H1 (cell line): ENCODE data around the gene MXD4. TPM values are rescaled to one million over a fixed set of nuclear protein-coding genes. Genes with fewer than 3 reads are reported as not detected.

ENCODE experiments used
- CHD2 ChIP-seq: IDR thresholded peaks from 2 replicates; pipeline ENCODE4 v1.6.1; 2012; ENCODE audit warnings: low read length, improper control_type of control experiment
- POLR2AphosphoS5 ChIP-seq: IDR thresholded peaks from 2 replicates; pipeline ENCODE4 v1.6.1; 2011; ENCODE audit warnings: low read depth, low read length
- SAP30 ChIP-seq: fragments of 300-600 bp; sonication (generic); IDR thresholded peaks from 2 replicates; pipeline ENCODE4 v1.7.1; 2012; ENCODE audit warnings: low read length, moderate library complexity, mild to moderate bottlenecking, inconsistent platforms; ENCODE audit not compliant: insufficient read depth, insufficient replicate concordance
- SUZ12 ChIP-seq: fragments of 200-600 bp; sonication (generic); IDR thresholded peaks from 2 replicates; pipeline ENCODE4 v1.6.1; 2012; ENCODE audit warnings: mild to moderate bottlenecking, inconsistent platforms, low read length, moderate library complexity, mixed read lengths
- polyA plus RNA-seq, 7 experiments: library from polyadenylated mRNA; depleted of rRNA in 3 of 7; stranded (reverse) in 5 of 7; unstranded in 2 of 7; fragments of >200 nt in 5 of 7; fragments of 200-250 nt in 2 of 7; gene quantifications; 1 replicate in 5 of 7; 2 replicates in 1 of 7; 4 replicates in 1 of 7; pipeline versions ENCODE4 v1.2.1 to v1.2.3, GENCODE V29; 2011 to 2013; ENCODE audit warnings: missing spikeins in 2 of 7, mixed read lengths in 2 of 7
- total RNA-seq: library from RNA; stranded (reverse); fragmentation: NEBNext Ultra II Directional; extraction: Animal tissue kit (Norgen Biotek cat#: 25700); gene quantifications from 2 replicates; pipeline ENCODE4 v1.2.1, GENCODE V29; 2021

MXD4 gene
- total and polyA plus RNA-seq, 2 of the 8 experiments (the other 6 are each of a cell fraction or from before 2014, with no cell fraction given) = 18.0 to 20.8 TPM

DNA sequence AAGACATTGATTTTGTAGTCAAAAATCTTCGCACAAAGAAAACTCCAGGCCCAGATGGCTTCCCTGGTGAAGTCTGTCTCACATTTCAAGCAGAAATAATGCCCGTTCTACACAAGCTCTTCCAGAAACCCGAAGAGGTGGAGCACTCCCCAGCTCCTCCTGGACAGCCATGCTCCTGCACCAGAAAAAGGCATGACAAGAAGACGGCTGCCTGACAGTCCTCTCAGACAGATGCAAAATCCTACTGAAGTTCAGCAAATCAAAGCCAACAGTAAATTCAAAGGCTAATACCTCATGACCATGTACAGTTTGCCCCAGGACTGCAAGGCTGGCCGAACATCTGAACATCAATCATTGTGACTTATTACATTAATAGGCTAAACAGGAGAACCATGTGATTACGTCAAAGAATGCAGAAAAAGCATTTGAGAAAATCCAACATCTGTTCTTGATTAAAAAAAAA is 30.8 kb upstream of the MXD4 start (continued):
- TF ChIP-seq SAP30 (no peak), CHD2 (no peak), SUZ12 (no peak), POLR2AphosphoS5 (no peak)
